HCT116 (cell line): ENCODE measurements around the gene RPS28. TPM values are rescaled to one million over a fixed set of nuclear protein-coding genes. Genes with fewer than 3 reads are reported as not detected.

ENCODE experiments used
- CBX3 ChIP-seq: IDR thresholded peaks from 2 replicates; pipeline ENCODE4 v1.6.1; 2012; ENCODE audit warnings: low read depth
- ELF1 ChIP-seq: IDR thresholded peaks from 2 replicates; pipeline ENCODE4 v1.6.1; 2012; ENCODE audit warnings: low read depth, borderline replicate concordance
- EZH2 ChIP-seq: fragments of 200-600 bp; sonication (generic); IDR thresholded peaks from 2 replicates; pipeline ENCODE4 v1.6.1; 2017; ENCODE audit warnings: antibody characterized with exemption, mixed run types
- FOSL1 ChIP-seq: IDR thresholded peaks from 2 replicates; pipeline ENCODE4 v1.6.1; 2012; ENCODE audit warnings: low read depth
- RAD21 ChIP-seq: IDR thresholded peaks from 2 replicates; pipeline ENCODE4 v1.6.1; 2012; ENCODE audit warnings: low read depth, mild to moderate bottlenecking
- SRF ChIP-seq: IDR thresholded peaks from 2 replicates; pipeline ENCODE4 v1.6.1; 2012; ENCODE audit warnings: low read depth
- total RNA-seq: library from RNA; stranded (reverse); gene quantifications from one replicate; pipeline ENCODE4 v1.2.1, GENCODE V29; 2021; ENCODE audit not compliant: unreplicated experiment
- TF ChIP-seq, protein P1 (sequence below): IDR thresholded peaks from 2 replicates; pipeline ENCODE4 v1.6.1; 2011; ENCODE audit warnings: mild to moderate bottlenecking, low read length, moderate library complexity; ENCODE audit not compliant: insufficient replicate concordance; ENCODE audit errors: extremely low read depth
- TF ChIP-seq, protein P2 (sequence below): IDR thresholded peaks from 2 replicates; pipeline ENCODE4 v1.6.1; 2012; ENCODE audit warnings: low read depth

RPS28 gene
- total RNA-seq, 1 experiment from 2014 or later = 2,379 TPM

DNA sequence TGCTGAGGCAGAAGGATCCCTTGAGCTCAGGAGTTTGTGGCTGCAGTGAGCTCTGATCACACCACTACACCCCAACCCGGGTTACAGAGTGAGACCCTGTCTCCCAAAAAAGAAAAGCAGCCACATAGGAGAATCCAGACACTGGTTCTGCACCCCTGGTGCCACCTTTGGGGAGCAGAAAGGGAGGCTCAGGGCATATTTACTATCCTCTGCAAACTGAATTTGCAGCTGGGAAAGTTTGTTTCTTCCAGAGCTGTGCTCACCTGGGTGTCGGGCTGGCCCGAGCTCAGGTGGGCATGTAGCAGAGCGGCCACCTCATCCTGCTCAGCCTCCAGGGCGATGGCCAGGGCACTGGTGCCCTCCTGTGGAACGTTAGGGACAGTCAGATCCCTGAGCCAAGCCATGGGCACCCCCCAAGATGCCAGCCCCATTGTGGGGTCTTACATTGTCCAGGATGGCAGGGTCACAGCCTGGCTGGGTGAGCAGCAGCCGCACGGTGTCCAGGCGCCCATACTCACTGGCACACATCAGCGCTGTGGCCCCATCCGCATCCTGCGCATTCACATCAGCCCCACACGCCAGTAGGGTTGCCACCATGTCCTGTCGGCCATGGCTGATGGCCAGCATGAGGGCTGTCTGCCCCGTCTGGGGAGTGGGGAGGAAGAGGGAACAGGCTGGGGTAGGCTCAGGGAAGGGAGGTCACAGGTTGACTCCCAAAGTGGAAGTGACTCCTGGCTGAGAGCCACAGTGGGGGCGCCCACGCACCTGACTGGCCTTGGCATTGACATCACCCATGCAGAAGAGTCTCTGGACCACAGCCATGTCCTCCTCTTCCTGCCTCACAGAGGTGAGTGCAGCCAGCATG, 3.1 kb downstream of the RPS28 start (continued):
- TF ChIP-seq, protein P1, sequence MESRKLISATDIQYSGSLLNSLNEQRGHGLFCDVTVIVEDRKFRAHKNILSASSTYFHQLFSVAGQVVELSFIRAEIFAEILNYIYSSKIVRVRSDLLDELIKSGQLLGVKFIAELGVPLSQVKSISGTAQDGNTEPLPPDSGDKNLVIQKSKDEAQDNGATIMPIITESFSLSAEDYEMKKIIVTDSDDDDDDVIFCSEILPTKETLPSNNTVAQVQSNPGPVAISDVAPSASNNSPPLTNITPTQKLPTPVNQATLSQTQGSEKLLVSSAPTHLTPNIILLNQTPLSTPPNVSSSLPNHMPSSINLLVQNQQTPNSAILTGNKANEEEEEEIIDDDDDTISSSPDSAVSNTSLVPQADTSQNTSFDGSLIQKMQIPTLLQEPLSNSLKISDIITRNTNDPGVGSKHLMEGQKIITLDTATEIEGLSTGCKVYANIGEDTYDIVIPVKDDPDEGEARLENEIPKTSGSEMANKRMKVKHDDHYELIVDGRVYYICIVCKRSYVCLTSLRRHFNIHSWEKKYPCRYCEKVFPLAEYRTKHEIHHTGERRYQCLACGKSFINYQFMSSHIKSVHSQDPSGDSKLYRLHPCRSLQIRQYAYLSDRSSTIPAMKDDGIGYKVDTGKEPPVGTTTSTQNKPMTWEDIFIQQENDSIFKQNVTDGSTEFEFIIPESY = no peak
- TF ChIP-seq SRF (no peak), RAD21 (no peak), CBX3 (0 out of 2 replicates have a peak, but pooled peaks have one; percentile 23), ELF1 (no peak), EZH2 (no peak), FOSL1 (no peak)
- TF ChIP-seq, protein P2, sequence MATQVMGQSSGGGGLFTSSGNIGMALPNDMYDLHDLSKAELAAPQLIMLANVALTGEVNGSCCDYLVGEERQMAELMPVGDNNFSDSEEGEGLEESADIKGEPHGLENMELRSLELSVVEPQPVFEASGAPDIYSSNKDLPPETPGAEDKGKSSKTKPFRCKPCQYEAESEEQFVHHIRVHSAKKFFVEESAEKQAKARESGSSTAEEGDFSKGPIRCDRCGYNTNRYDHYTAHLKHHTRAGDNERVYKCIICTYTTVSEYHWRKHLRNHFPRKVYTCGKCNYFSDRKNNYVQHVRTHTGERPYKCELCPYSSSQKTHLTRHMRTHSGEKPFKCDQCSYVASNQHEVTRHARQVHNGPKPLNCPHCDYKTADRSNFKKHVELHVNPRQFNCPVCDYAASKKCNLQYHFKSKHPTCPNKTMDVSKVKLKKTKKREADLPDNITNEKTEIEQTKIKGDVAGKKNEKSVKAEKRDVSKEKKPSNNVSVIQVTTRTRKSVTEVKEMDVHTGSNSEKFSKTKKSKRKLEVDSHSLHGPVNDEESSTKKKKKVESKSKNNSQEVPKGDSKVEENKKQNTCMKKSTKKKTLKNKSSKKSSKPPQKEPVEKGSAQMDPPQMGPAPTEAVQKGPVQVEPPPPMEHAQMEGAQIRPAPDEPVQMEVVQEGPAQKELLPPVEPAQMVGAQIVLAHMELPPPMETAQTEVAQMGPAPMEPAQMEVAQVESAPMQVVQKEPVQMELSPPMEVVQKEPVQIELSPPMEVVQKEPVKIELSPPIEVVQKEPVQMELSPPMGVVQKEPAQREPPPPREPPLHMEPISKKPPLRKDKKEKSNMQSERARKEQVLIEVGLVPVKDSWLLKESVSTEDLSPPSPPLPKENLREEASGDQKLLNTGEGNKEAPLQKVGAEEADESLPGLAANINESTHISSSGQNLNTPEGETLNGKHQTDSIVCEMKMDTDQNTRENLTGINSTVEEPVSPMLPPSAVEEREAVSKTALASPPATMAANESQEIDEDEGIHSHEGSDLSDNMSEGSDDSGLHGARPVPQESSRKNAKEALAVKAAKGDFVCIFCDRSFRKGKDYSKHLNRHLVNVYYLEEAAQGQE = no peak
